Gastroesophageal sphincter (tissue), 2 donors: ENCODE results near the gene QKI.

Experiments
- EP300 ChIP-seq: sonication (generic); formaldehyde crosslinking; IDR thresholded peaks from one replicate; pipeline ENCODE4 v1.6.1; 2017; ENCODE audit warnings: antibody characterized with exemption, mild to moderate bottlenecking
- POLR2A ChIP-seq, 2 donors: fragments of 450-650 bp; IDR thresholded peaks; one replicate each; pipeline ENCODE4 v1.6.1; 2017; ENCODE audit warnings: antibody characterized with exemption in 2 of 2, mild to moderate bottlenecking in 2 of 2, moderate library complexity in 1 of 2

DNA sequence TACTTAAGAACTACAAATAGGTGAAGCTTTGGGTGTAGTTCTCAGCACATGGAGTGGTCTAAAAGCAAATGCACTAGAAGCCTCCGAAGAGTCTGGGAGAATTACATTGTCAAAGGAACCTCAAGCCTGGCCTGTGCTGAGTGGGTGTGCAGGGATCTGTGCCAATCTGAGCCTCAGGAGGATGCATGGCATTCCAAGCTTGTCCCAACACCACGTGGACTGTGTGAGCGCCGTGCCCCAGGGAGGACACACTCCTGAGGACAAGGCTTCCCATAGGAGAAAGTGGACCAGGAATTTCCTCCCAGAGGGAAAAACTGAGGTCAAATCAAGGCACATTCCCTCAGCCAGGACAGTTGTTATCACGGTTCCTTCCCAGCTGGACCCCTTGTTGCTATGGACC lies 185.8 kb downstream of the QKI start:
- TF ChIP-seq POLR2A (IDR thresholded peaks at IDR 0.05), result no peak
- no peak for TF ChIP-seq EP300
